GM19467 (cell line): ENCODE measurements around the gene LINGO4.

Experiments
- ATAC-seq: cut with Tn5 transposase; IDR thresholded peaks from one replicate; pipeline ENCODE4 v1.9.1; 2021; ENCODE audit warnings: mild to moderate bottlenecking, moderate library complexity; ENCODE audit not compliant: unreplicated experiment

LINGO4 gene, protein sequence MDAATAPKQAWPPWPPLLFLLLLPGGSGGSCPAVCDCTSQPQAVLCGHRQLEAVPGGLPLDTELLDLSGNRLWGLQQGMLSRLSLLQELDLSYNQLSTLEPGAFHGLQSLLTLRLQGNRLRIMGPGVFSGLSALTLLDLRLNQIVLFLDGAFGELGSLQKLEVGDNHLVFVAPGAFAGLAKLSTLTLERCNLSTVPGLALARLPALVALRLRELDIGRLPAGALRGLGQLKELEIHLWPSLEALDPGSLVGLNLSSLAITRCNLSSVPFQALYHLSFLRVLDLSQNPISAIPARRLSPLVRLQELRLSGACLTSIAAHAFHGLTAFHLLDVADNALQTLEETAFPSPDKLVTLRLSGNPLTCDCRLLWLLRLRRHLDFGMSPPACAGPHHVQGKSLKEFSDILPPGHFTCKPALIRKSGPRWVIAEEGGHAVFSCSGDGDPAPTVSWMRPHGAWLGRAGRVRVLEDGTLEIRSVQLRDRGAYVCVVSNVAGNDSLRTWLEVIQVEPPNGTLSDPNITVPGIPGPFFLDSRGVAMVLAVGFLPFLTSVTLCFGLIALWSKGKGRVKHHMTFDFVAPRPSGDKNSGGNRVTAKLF

DNA sequence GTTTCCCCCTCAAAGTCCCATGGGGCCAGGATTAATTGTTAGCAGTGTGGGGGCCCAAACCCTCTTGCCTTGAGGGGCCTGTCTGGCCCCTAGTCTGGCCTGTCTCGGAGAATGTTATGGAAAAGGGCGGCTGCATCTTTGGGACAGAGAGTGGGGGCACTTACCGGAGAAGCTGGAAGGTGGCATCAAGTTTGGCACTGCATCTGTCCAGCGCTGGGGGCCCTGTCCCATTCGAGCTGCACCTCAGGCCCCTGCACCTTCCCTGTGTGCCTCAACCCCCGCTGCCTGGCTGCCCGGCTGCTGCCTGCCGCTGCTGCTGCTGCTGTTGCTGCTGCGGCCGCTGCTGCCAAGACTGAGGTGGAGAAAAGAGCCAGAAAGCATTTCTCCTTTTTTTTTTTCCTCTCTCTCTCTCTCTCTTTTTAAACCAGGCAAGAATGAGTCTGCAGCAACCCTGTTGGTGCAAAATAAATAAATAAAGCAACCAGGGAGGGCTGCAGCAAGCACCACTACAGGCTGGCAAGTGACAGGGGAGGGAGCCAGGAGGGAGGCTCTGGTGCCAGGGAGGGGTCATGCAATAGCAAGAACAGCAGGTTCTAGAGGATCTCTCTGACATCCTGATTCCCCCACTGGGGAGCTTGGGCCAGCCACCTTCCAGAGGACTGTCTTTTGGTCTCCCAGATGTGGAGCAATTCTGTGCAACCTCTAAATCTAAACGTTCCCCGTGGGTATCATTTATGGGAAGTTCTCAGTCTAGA lies at the start of gene LINGO4:
Gene LINGO4, minus strand, starts transcription at position 354 of the 755 bp plus-strand sequence. CDS start 2,715 bp downstream, outside the sequence.
- ATAC-seq = no peak

DNA sequence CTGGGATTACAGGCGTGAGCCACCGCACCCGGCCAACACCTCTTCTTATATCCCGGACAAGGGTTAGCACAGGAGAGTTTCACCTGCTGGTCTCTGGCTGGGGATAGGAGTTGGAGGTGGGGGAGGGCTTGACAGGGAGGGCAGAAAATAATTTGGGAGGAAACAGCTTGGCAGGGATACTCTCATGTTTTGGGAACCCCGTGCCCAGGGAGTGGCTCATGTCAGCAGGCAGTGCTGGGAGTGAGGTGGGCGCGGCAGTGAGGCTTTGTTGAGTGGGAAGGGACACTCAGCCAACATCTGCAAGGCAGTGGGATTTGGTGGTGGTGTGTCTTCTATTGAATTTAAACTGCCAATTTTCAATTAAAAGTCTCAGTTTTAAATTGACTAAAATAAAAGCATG lies 49.4 kb upstream of the LINGO4 start:
- ATAC-seq = no peak

GRCh38 chr1:151853411-151853943 lies 48.3 kb upstream of the LINGO4 start, which contains the start of gene THEM5:
Gene THEM5 (minus strand): TSS chr1:151853712. CDS start chr1:151853565, 147 bp downstream.
- no peak for ATAC-seq

GRCh38 chr1:151852733-151853132 lies 47.5 kb upstream of the LINGO4 start:
- ATAC-seq = no peak

- ATAC-seq = no peak
These were observed 46.7 kb upstream of the LINGO4 start for GRCh38 chr1:151851886-151852285.

DNA sequence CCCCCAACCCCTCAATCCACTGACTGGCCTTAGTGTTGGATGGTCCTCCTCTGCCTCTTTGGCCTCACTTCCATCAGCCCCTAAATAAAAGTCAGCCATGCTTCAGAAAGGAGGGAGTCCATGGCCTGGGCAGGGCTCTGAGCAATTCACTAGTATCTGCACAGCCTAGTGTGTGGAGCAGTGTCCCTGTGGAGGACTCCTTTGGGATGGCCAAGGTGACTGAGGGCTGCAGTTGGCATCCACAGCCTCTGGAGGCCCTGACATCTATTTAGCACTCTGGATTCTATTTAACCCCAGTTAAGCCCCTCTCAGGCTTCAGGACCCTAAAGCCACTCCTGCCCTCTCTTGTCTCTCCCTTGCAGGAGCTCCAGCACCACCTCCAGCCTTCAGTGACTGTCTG lies 44.7 kb upstream of the LINGO4 start:
- no peak for ATAC-seq

DNA sequence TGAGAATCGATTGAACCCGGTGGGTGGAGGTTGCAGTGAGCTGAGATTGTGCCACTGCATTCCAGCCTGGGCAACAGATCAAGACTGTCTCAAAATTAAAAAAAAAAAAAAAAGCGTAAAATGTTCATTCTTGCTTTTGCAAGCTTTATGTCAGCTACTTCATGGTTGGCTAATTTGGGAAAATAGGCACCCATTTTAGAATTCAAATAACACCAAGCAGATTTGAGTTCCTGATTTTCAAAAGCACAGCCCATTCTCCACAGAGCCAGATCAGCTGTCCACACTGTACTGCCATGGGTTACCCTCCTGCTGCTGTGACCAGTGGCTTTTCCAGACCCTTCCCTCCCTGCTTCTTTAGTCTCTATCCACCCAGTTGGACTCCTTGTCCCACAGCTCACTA lies 43.9 kb upstream of the LINGO4 start:
- ATAC-seq = no peak

DNA sequence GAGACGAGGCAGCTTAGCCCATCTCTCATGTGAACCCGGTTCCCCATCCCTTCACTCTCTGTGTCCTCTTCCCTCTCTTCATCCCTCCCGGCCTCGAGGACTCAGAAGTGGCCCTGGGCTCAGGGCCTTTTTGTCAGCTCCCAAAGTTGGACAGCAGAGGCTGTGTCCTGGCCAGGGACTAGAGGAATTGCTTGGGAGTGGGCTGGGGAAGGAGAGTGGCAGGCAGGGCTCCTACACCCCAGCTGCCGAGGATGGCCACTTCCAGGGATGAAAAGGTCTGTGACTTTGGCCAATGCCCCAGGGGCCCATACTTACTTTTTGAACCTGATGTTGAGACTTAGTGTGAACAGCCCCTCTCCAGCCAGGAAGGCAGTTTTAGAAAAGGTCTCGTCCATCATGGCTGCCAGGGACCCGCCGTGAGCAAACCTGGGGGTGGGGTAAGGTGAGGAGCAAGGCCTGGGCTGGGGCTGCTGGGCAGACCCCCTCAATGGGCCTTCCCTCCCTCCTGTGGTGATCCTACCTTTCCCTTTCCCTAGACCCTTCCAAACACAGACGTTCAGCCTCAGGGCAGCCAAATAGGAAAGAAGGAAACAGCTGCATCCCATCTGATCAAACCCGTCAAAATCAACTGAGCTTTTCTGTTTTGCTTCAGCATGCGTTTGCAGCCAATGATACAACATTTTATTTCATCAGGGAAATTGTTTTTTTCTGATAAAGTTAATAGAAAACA lies 42.8 kb upstream of the LINGO4 start:
- no peak for ATAC-seq

DNA sequence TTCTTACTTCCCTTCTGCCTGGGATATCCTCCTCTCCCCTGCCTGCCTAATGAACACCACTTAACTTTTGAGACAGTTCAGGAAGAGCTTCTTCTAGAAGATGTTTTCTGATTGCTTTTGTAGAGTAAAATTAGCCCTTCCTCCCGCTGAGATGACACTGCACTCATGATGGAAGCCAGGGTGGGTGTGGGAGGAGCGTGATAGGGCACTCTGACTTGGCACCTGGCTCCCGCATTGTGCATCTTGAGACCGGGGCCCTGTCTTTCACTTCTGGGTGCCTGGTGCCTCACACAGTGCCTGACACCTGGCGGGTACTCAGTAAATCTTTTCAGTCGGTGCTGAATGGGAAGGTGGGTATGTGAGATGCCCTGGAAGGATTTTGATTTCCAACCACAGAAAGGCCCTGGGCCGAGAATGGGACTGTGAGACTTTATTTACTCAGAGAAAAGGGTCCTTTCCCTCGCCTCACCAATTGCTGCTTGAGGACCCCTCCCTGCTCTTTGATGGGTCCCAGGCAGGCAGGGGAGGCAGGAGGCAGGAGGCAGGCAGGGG lies 41.5 kb upstream of the LINGO4 start:
- no peak for ATAC-seq

DNA sequence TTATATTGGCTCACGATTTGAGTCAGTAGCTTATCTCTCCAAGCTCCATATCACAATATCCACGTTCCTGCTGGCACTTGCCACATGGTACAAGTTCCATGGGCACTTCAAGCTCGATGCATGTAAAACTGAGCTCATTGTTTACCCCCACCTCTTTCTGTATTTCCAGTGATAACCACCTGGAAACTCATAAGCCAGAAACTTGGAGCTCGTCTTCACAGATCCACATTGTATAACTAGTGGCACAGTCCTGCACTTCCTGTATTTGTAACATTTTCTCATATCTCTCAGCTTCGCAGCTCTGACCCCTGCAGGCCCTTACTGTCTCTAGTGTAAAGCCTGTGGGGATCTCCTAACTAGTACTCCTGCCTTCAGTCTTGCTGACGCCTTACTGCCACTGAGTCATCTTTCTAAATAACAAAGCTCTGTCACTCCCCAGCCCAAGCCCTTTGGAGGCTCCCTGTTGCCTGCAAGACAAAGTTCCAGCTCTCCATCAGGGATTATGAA lies 40.9 kb upstream of the LINGO4 start:
- ATAC-seq = no peak

DNA sequence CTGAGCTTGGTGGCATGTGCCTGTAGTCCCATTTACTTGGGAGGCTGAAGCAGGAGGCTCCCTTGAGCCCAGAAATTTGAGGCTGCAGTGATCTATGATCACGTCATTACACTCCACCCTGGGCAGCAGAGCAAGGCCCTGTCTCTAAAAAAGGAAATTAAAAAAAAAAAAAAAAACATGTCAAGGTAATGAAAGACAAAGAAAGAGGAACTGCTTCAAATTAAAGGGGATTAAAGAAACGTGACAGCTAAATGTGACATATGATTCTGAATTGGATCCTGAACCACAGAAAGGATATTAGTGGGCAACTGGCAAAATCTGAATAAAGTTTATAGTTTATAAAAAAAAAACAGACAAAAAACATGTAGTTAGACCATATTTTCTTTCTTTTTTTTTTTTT lies 38.2 kb upstream of the LINGO4 start:
- ATAC-seq = no peak

- ATAC-seq = no peak
These were observed 35.9 kb upstream of the LINGO4 start for GRCh38 chr1:151841141-151841540.

GRCh38 chr1:151840421-151840820 lies 35.2 kb upstream of the LINGO4 start:
- ATAC-seq = no peak

GRCh38 chr1:151839457-151840403 lies 34.5 kb upstream of the LINGO4 start, which contains the start of gene C2CD4D:
Gene C2CD4D (minus strand): TSS chr1:151839820. CDS start chr1:151838989, 831 bp downstream.
- ATAC-seq = no peak

DNA sequence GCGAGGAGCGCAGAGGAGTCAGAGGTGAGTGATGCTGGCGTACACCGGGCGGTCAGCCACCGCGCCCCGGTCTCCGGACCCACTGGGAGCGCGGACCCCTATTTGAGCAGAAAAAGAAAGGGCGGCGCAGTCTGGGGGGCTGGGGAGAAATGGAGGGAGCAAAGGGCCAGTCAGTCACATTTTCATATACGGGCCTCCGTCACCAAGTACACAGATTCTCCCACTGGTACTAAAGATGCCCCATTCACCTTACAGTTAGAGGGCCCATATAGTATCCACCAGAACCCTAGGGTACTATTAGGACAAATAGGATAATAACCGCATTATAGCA lies 33.8 kb upstream of the LINGO4 start:
- no peak for ATAC-seq

DNA sequence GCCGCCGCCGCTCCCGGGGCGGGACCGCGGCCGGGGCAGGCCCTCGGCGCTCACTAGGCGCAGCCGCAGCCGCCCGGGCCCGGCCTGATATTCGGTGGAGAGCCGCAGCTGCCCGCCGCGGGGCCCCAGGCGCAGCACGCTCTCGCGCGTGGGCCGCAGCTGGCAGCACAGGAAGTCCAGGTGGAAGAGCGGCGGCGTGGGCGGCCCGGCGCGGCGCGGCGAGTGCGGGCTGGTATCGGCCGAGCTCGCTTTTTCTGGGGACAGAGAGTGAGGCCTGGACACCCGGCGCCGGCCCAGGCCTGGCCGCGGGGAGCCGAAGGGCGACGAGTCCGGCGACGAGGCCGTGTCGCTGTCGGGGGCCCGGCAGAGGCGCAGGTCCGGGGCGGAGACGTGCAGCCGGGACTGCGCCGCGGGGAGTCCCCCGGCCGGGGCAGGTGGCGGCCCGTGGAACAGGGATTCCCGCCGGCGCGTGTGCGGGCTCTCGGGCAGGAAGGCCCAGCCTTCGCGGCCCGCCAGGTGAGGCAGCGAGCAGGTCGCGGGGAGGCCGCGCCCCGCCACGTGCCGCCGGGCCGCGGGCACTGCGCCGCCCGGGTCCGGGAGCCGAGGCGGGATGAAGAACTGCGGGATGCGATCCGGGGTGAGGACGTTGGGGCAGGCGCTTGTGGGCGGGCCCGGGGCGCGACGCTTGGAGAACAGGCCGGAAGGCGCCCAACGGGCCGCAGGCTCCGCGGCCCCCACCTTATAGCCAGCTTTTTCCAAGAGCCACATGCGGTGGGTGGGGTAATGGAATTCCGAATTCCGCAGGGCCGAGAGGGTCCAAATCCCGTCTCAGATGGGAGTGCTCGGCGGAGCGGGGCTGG lies 33.2 kb upstream of the LINGO4 start:
- no peak for ATAC-seq

GRCh38 chr1:151837884-151838221 lies 32.6 kb upstream of the LINGO4 start:
- no peak for ATAC-seq

GRCh38 chr1:151837197-151837596 lies 32.0 kb upstream of the LINGO4 start:
- no peak for ATAC-seq
